DOHH2 (cell line): ENCODE measurements around the gene CYP1B1.

Source experiments
- CTCF ChIP-seq: fragments of 200-600 bp; sonication (generic); IDR thresholded peaks from one replicate; pipeline ENCODE4 v1.5.1; 2014; ENCODE audit warnings: antibody characterized with exemption, mild to moderate bottlenecking, low read depth, low read length; ENCODE audit not compliant: poor library complexity, severe bottlenecking
- EZH2phosphoT487 ChIP-seq: fragments of 200-600 bp; sonication (generic); IDR thresholded peaks from 2 replicates; pipeline ENCODE4 v1.6.1; 2017; ENCODE audit warnings: borderline replicate concordance, mild to moderate bottlenecking, antibody characterized with exemption, low read length, moderate library complexity, mixed read lengths

DNA sequence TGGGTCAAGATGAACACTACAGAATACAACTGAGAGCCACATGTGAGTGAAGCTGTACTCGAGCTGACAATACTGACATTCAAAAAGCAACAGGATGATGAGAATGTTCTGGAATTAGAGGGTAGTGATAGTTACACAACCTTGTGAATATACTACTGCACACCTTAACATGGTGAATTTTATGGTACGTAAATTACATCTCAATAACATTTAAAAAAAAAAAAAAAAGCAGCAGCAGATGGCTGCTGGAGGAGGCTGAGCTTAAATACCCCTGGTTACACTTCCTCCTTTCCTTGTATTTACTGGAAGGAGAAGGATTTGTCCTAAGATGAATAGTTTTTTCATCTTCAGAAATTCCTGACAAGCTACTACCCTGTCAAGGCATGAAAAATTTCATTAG is 45.5 kb upstream of the CYP1B1 start:
- TF ChIP-seq CTCF (no peak), EZH2phosphoT487 (no peak)
